Measurements from ENCODE around the gene ASPSCR1.

DNA sequence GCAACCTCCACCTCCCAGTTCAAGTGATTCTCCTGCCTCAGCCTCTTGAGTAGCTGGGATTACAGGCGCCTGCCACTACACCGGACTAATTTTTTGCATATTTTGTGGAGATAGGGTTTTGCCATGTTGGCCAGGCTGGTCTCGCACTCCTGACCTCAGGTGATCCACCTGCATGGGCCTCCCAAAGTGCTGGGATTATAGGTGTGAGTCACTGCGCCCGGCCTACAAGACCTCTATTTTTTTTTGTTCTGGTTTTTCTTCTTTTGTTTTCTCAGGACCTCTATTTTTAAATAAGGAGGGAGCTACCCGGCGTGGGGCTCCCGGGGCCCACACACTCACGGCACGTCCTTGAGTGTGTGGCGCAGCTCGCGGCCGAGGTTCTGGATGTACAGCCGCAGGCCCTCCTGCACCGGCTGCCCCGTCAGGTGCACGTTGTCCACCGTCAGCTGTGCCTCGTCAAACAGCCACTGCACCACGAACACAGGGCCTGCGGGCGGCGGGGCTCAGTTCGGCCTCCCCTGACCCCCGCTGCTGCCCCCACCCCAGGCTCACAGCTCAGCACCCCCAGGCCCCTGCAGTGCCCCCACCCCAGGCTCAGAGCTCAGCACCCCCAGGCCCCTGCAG, 22.3 kb upstream of the ASPSCR1 start:
- TF ChIP-seq POLR2A (IDR thresholded peaks at IDR 0.05) = no peak
- TF ChIP-seq, protein P1, sequence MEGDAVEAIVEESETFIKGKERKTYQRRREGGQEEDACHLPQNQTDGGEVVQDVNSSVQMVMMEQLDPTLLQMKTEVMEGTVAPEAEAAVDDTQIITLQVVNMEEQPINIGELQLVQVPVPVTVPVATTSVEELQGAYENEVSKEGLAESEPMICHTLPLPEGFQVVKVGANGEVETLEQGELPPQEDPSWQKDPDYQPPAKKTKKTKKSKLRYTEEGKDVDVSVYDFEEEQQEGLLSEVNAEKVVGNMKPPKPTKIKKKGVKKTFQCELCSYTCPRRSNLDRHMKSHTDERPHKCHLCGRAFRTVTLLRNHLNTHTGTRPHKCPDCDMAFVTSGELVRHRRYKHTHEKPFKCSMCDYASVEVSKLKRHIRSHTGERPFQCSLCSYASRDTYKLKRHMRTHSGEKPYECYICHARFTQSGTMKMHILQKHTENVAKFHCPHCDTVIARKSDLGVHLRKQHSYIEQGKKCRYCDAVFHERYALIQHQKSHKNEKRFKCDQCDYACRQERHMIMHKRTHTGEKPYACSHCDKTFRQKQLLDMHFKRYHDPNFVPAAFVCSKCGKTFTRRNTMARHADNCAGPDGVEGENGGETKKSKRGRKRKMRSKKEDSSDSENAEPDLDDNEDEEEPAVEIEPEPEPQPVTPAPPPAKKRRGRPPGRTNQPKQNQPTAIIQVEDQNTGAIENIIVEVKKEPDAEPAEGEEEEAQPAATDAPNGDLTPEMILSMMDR (IDR thresholded peaks at IDR 0.05) = no peak

All from body of pancreas (tissue), 4 donors.